Measurements from ENCODE around the gene PDE3B.

The PDE3B gene

GRCh38 chr11:14641801-14642200, 1.8 kb upstream of the PDE3B start:
- no peak overlapping the region for H3K4me3 ChIP-seq (ENCODE audit: low read length)
- no peak for DNase-seq (ENCODE audit: low read depth)
- no peak for TF ChIP-seq CTCF (conservative IDR thresholded peaks at IDR 0.05; ENCODE audit: low read depth, low read length)

- H3K4me3 ChIP-seq (ENCODE audit: low read length), result no peak overlapping the region
- TF ChIP-seq CTCF (conservative IDR thresholded peaks at IDR 0.05; ENCODE audit: low read depth, low read length), result no peak
- no peak for DNase-seq (ENCODE audit: low read depth)
Observed at GRCh38 chr11:14642453-14642852, 1.2 kb upstream of the PDE3B start.

GRCh38 chr11:14642873-14643696, 519 bp upstream of the PDE3B start:
- TF ChIP-seq CTCF (conservative IDR thresholded peaks at IDR 0.05; ENCODE audit: low read depth, low read length), result no peak
- peak overlapping the region; percentile 65 for H3K4me3 ChIP-seq (ENCODE audit: low read length)
- DNase-seq (ENCODE audit: low read depth), result no peak

GRCh38 chr11:14644226-14645014, 816 bp downstream of the PDE3B start:
- peak; percentile 12 for TF ChIP-seq CTCF (conservative IDR thresholded peaks at IDR 0.05; ENCODE audit: low read depth, low read length)
- peak overlapping the region; percentile 65 for H3K4me3 ChIP-seq (ENCODE audit: low read length)
- no peak for DNase-seq (ENCODE audit: low read depth)

GRCh38 chr11:14645015-14645912, 1.7 kb downstream of the PDE3B start:
- DNase-seq (ENCODE audit: low read depth), result no peak
- H3K4me3 ChIP-seq (ENCODE audit: low read length), result peak overlapping the region; percentile 65
- TF ChIP-seq CTCF (conservative IDR thresholded peaks at IDR 0.05; ENCODE audit: low read depth, low read length), result no peak

- no peak for TF ChIP-seq CTCF (conservative IDR thresholded peaks at IDR 0.05; ENCODE audit: low read depth, low read length)
- no peak overlapping the region for H3K4me3 ChIP-seq (ENCODE audit: low read length)
- DNase-seq (ENCODE audit: low read depth), result no peak
Observed at GRCh38 chr11:14645985-14646900, 2.6 kb downstream of the PDE3B start.

Measured in retinal pigment epithelial cell (primary cell).